GM18907 (cell line): ENCODE data around the gene CHTOP.

Experiments used
- ATAC-seq: cut with Tn5 transposase; IDR thresholded peaks from one replicate; pipeline ENCODE4 v1.9.1; 2021; ENCODE audit warnings: mild to moderate bottlenecking, moderate library complexity; ENCODE audit not compliant: unreplicated experiment

CHTOP gene

DNA sequence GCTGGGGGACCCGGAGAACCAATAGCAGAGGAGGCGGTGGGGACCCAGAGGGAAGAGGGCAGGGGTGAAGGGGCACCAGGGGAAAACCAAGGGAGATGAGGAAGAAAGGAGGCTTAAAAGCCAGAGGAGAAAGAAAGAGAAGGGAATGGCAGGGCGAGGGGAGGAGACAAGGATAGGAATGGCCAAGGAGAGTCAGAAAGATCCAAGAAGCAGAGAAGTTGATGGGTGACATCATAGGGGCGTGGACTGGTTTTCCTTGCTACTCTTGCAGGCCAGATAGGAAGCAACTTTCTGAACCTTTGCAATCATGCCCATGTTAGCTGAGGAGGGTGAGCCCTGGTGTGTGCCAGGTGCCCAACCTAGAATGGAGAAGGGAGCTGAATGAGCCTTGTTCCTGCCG is 50.0 kb downstream of the CHTOP start:
- ATAC-seq = no peak

DNA sequence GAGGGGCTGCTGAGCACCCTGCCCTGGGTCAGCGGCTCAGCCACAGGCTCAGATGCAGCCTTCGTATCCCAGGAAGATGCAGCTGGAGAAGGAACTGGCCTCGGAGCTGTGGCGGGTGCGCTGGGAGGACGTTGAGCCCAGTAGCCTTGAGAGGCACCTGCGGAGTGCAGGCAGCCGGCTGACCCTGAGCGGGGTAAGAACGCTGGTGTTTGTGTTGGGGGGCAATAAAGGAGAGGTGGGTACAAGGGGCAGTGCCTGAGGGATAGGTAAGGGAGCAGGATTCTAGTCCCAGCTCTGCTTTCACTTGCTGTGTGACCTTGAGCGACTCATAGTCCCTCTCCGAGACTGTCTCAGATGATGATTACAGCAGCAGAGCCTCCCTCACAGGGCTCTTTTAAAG is 51.0 kb downstream of the CHTOP start:
- ATAC-seq = no peak

DNA sequence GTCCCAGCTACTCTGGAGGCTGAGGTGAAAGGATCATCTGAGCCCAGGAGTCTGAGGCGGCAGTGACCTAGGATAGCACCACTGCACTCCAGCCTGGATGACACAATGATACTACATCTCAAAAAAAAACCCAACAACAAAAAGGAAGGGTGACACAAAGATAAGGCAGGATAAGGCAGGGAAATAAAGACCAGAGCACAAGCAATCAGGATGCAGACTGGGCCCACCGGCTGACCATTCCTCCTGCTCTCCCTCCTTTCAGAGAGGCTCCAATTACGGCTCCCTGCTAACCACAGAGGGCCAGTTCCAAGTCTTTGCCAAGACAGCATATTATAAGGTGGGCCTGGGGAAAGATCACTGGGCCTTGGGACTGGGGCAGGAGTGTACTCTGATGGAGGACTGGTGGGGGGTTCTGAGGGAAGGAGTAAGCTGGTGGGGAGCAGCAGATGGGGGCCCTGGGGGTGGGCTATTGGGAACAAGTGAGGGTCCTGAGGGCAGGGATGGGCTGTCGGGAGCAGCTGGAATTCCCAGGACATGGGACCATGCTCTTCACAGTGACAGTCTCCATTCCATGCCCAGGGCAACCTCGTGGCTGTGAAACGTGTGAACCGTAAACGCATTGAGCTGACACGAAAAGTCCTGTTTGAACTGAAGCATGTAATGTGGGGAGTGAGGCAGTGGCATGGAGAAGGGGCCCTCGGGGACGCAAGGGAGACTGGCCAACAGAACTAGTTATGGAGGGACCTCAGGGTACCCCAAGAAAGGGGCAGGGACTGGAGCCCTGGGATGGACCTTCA is 51.9 kb downstream of the CHTOP start:
- ATAC-seq = no peak

DNA sequence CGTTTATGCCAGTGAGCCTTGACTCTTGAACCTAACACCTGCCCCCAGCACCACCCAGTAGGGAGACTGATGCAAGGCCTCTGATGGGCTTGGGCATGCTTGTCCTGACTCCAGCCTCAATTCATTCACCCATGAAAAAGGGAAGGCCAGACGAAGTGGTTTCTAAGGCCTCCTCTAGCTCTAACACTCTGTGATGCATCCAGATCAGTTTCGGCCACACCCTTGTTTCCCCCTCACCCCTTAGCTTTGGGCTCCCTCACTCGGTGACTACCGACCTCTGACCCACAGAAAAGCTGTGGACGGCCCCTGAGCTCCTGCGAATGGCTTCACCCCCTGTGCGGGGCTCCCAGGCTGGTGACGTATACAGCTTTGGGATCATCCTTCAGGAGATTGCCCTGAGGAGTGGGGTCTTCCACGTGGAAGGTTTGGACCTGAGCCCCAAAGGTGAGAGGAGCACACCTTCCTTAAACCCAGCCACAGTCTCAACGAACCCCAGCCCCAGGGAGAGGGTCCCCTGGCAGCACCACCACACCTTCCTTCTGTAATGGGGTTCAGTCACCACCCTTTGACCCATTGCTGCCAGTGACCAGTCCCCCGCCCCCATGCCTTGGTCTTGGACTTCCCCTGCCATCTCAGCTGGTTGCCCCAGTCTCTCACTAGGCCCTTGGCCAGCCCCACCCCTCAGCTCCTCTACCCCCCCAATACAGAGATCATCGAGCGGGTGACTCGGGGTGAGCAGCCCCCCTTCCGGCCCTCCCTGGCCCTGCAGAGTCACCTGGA is 53.7 kb downstream of the CHTOP start:
- no peak for ATAC-seq

DNA sequence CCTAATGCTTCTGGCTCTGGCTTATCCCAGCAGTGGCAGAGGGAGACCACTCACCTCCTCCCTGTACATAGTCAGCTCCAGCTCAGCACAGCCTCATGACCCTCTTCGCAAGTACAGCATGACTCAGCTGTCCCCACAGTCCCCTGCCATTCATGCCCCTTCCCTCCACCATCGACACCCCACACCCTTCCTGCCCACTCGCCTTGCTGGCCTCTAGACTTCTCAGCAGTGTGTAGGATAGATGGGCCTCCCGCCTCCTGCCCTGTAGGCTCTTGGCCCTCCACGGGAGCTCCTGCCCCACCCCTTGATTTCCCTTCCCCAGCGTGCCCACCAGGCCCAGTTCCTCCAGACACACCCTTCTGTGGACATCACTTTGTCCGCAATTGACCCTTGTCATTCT is 54.4 kb downstream of the CHTOP start:
- no peak for ATAC-seq

DNA sequence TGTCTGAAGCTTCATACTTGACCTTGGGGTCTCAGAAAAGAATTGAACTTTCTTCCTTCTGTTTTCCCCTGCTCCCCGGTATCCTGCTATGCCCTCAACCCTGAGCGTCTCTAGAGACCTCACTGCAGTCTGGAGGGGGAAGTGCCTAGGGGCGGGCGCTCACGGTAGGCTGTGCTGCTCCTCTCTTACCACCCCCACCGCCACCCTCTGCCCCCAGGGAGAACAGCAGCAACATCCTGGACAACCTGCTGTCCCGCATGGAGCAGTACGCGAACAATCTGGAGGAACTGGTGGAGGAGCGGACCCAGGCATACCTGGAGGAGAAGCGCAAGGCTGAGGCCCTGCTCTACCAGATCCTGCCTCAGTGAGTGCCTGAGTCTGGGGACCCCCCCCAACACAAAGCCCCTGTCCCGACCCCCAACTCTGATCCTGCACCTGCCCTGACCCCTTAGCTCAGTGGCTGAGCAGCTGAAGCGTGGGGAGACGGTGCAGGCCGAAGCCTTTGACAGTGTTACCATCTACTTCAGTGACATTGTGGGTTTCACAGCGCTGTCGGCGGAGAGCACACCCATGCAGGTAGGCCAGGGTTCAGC is 55.0 kb downstream of the CHTOP start:
- ATAC-seq = no peak

DNA sequence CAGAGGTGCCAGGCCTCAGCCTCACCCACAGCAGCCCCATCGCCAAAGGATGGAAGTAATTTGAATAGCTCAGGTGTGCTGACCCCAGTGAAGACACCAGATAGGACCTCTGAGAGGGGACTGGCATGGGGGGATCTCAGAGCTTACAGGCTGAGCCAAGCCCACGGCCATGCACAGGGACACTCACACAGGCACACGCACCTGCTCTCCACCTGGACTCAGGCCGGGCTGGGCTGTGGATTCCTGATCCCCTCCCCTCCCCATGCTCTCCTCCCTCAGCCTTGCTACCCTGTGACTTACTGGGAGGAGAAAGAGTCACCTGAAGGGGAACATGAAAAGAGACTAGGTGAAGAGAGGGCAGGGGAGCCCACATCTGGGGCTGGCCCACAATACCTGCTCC is 59.6 kb downstream of the CHTOP start:
- no peak for ATAC-seq
